ENCODE measurements around the gene DCST1. TPM values are rescaled to one million over a fixed set of nuclear protein-coding genes. Genes with fewer than 3 reads are reported as not detected.

The DCST1 gene
- total and polyA plus RNA-seq, 2 experiments from 2014 or later: not detected

GRCh38 chr1:155023627-155024026 is 10.0 kb upstream of the DCST1 start:
- in situ Hi-C loops (cut with MboI): no loop called here
- Histone ChIP-seq H3K4me3 (no peak overlapping the region), H3F3A (ENCODE audit: insufficient read depth) (no peaks in the 10 kb centered on the region), H3K9me2 (ENCODE audit: insufficient read depth) (no peaks in the 10 kb centered on the region), H3K4me2 (ENCODE audit: unreplicated experiment) (no peak overlapping the region), H3K9ac (no peak overlapping the region), H3K36me3 (ENCODE audit: low read depth) (no peaks in the 10 kb centered on the region), H3K27me3 (replicated peaks; ENCODE audit: insufficient read depth) (no peaks in the 10 kb centered on the region), H3K4me1 (ENCODE audit: insufficient read depth) (peaks cover 5% of the 10 kb centered on the region; the same call in 1 of the 2 replicates), H2AFZ (no peak overlapping the region), H3K79me2 (ENCODE audit: insufficient read depth) (no peaks in the 10 kb centered on the region), H4K20me1 (ENCODE audit: insufficient read depth) (no peaks in the 10 kb centered on the region), H3K27ac (no peak overlapping the region), H3K9me3 (ENCODE audit: low read depth) (no peaks in the 10 kb centered on the region)
- no peak for TF ChIP-seq EZH2phosphoT487 (IDR thresholded peaks at IDR 0.05; ENCODE audit: insufficient read depth, low read depth)
- no peak for TF ChIP-seq EZH2 (IDR thresholded peaks at IDR 0.05; ENCODE audit: insufficient read depth, poor library complexity, severe bottlenecking)
- no peak for DNase-seq
- 75 to 80% methylated on average over 5 of the region's 5 CpGs for WGBS, 2 experiments (ENCODE audit: low coverage in 1 of 2, low lambda C conversion rate in 2 of 2, missing lambda C conversion rate in 2 of 2)

- no peaks in the 10 kb centered on the region for H3K36me3 ChIP-seq (ENCODE audit: low read depth)
- H3K27ac ChIP-seq: no peak overlapping the region
- 90 to 98% methylated on average over 9 of the region's 9 CpGs for WGBS, 2 experiments (ENCODE audit: low coverage in 1 of 2, low lambda C conversion rate in 2 of 2, missing lambda C conversion rate in 2 of 2)
- H3K4me2 ChIP-seq (ENCODE audit: unreplicated experiment): no peak overlapping the region
- H3K4me3 ChIP-seq: no peak overlapping the region
- no peak for DNase-seq
- no peaks in the 10 kb centered on the region for H3K9me2 ChIP-seq (ENCODE audit: insufficient read depth)
- no peaks in the 10 kb centered on the region for H3K79me2 ChIP-seq (ENCODE audit: insufficient read depth)
- no peak overlapping the region for H2AFZ ChIP-seq
- in situ Hi-C loops (cut with MboI): no loop called here
- H4K20me1 ChIP-seq (ENCODE audit: insufficient read depth): no peaks in the 10 kb centered on the region
- H3K27me3 ChIP-seq (replicated peaks; ENCODE audit: insufficient read depth): no peaks in the 10 kb centered on the region
- peaks cover 5% of the 10 kb centered on the region; the same call in 1 of the 2 replicates for H3K4me1 ChIP-seq (ENCODE audit: insufficient read depth)
- H3F3A ChIP-seq (ENCODE audit: insufficient read depth): no peaks in the 10 kb centered on the region
- H3K9me3 ChIP-seq (ENCODE audit: low read depth): no peaks in the 10 kb centered on the region
- no peak overlapping the region for H3K9ac ChIP-seq
- TF ChIP-seq EZH2phosphoT487 (IDR thresholded peaks at IDR 0.05; ENCODE audit: insufficient read depth, low read depth): no peak
- TF ChIP-seq EZH2 (IDR thresholded peaks at IDR 0.05; ENCODE audit: insufficient read depth, poor library complexity, severe bottlenecking): no peak
Observed at GRCh38 chr1:155024315-155024714, 9.3 kb upstream of the DCST1 start.

- Histone ChIP-seq H3K27ac (no peak overlapping the region), H3K4me3 (no peak overlapping the region), H3K9me3 (ENCODE audit: low read depth) (no peaks in the 10 kb centered on the region), H3K4me1 (ENCODE audit: insufficient read depth) (peaks cover 5% of the 10 kb centered on the region; the same call in 1 of the 2 replicates), H3K36me3 (ENCODE audit: low read depth) (no peaks in the 10 kb centered on the region), H3F3A (ENCODE audit: insufficient read depth) (no peaks in the 10 kb centered on the region), H3K79me2 (ENCODE audit: insufficient read depth) (no peaks in the 10 kb centered on the region), H4K20me1 (ENCODE audit: insufficient read depth) (no peaks in the 10 kb centered on the region), H3K4me2 (ENCODE audit: unreplicated experiment) (no peak overlapping the region), H3K27me3 (replicated peaks; ENCODE audit: insufficient read depth) (no peaks in the 10 kb centered on the region), H3K9ac (no peak overlapping the region), H2AFZ (no peak overlapping the region), H3K9me2 (ENCODE audit: insufficient read depth) (no peaks in the 10 kb centered on the region)
- 70 to 72% methylated on average over 8 of the region's 9 CpGs for WGBS, 2 experiments (ENCODE audit: low coverage in 1 of 2, low lambda C conversion rate in 2 of 2, missing lambda C conversion rate in 2 of 2)
- in situ Hi-C loops (cut with MboI): no loop called here
- no peak for TF ChIP-seq EZH2phosphoT487 (IDR thresholded peaks at IDR 0.05; ENCODE audit: insufficient read depth, low read depth)
- TF ChIP-seq EZH2 (IDR thresholded peaks at IDR 0.05; ENCODE audit: insufficient read depth, poor library complexity, severe bottlenecking): no peak
- DNase-seq: no peak
Observed at GRCh38 chr1:155026154-155026553, 7.5 kb upstream of the DCST1 start.

- no peaks in the 10 kb centered on the region for H3K36me3 ChIP-seq (ENCODE audit: low read depth)
Observed at GRCh38 chr1:155026588-155026987, 7.0 kb upstream of the DCST1 start.

More at GRCh38 chr1:155026588-155026987, 7.0 kb upstream of the DCST1 start:
- H3K9ac ChIP-seq: no peak overlapping the region
- H3K9me3 ChIP-seq (ENCODE audit: low read depth): no peaks in the 10 kb centered on the region
- no peak overlapping the region for H3K4me2 ChIP-seq (ENCODE audit: unreplicated experiment)
- peaks cover 5% of the 10 kb centered on the region; the same call in 1 of the 2 replicates for H3K4me1 ChIP-seq (ENCODE audit: insufficient read depth)
- TF ChIP-seq EZH2 (IDR thresholded peaks at IDR 0.05; ENCODE audit: insufficient read depth, poor library complexity, severe bottlenecking) (no peak), EZH2phosphoT487 (IDR thresholded peaks at IDR 0.05; ENCODE audit: insufficient read depth, low read depth) (no peak)
- H3K27me3 ChIP-seq (replicated peaks; ENCODE audit: insufficient read depth): no peaks in the 10 kb centered on the region
- WGBS, 2 experiments (ENCODE audit: low coverage in 1 of 2, low lambda C conversion rate in 2 of 2, missing lambda C conversion rate in 2 of 2): 70 to 73% methylated on average over 6 of the region's 6 CpGs
- no peak overlapping the region for H3K4me3 ChIP-seq
- no peaks in the 10 kb centered on the region for H3K9me2 ChIP-seq (ENCODE audit: insufficient read depth)
- H4K20me1 ChIP-seq (ENCODE audit: insufficient read depth): no peaks in the 10 kb centered on the region
- in situ Hi-C loops (cut with MboI): no loop called here
- no peaks in the 10 kb centered on the region for H3K79me2 ChIP-seq (ENCODE audit: insufficient read depth)
- no peak overlapping the region for H3K27ac ChIP-seq
- DNase-seq: peak; percentile 62
- no peak overlapping the region for H2AFZ ChIP-seq
- no peaks in the 10 kb centered on the region for H3F3A ChIP-seq (ENCODE audit: insufficient read depth)

Data from GM23248 (cell line).